ENCODE measurements around the gene C9orf153. TPM values are rescaled to one million over a fixed set of nuclear protein-coding genes. Genes with fewer than 3 reads are reported as not detected.

Gene C9orf153
- total RNA-seq, 3 donors from 2014 or later = 0.18 to 0.73 TPM; not detected in 1

- H3K9me3 Mint-ChIP-seq = no peaks in the 10 kb centered on the region
- ATAC-seq = no peak
- H3K4me1 Mint-ChIP-seq (ENCODE audit: low read depth) = peaks cover 44% of the 10 kb centered on the region
These were observed 22.2 kb upstream of the C9orf153 start for GRCh38 chr9:86281593-86282076.

GRCh38 chr9:86280580-86280979 lies 21.1 kb upstream of the C9orf153 start:
- no peaks in the 10 kb centered on the region for H3K27me3 Mint-ChIP-seq (ENCODE audit: low read depth)
- H3K36me3 Mint-ChIP-seq (ENCODE audit: insufficient read depth) = peaks cover 17% of the 10 kb centered on the region
- DNase-seq (no peak), ATAC-seq (no peak)
- H3K4me1 Mint-ChIP-seq (ENCODE audit: low read depth) = peaks cover 44% of the 10 kb centered on the region
- peak overlapping the region; percentile 88 for H3K4me3 Mint-ChIP-seq
- H3K9me3 Mint-ChIP-seq = no peaks in the 10 kb centered on the region

More at GRCh38 chr9:86281593-86282076, 22.2 kb upstream of the C9orf153 start:
- DNase-seq = no peak
- Mint-ChIP-seq H3K27me3 (ENCODE audit: low read depth) (no peaks in the 10 kb centered on the region), H3K36me3 (ENCODE audit: insufficient read depth) (peaks cover 17% of the 10 kb centered on the region), H3K4me3 (peak overlapping the region; percentile 88)

- Mint-ChIP-seq H3K36me3 (ENCODE audit: insufficient read depth) (peaks cover 17% of the 10 kb centered on the region), H3K9me3 (no peaks in the 10 kb centered on the region), H3K27me3 (ENCODE audit: low read depth) (no peaks in the 10 kb centered on the region), H3K4me1 (ENCODE audit: low read depth) (peaks cover 44% of the 10 kb centered on the region), H3K4me3 (peak overlapping the region; percentile 54)
- DNase-seq (no peak), ATAC-seq (no peak)
These were observed 20.4 kb upstream of the C9orf153 start for GRCh38 chr9:86279839-86280238.

GRCh38 chr9:86277072-86277471 lies 17.6 kb upstream of the C9orf153 start:
- Mint-ChIP-seq H3K4me3 (no peak overlapping the region), H3K36me3 (ENCODE audit: insufficient read depth) (peaks cover 36% of the 10 kb centered on the region), H3K9me3 (no peaks in the 10 kb centered on the region), H3K4me1 (ENCODE audit: low read depth) (peaks cover 36% of the 10 kb centered on the region), H3K27me3 (ENCODE audit: low read depth) (no peaks in the 10 kb centered on the region)
- ATAC-seq (no peak), DNase-seq (no peak)

GRCh38 chr9:86275962-86276361 lies 16.5 kb upstream of the C9orf153 start:
- no peak overlapping the region for H3K4me3 Mint-ChIP-seq
- H3K4me1 Mint-ChIP-seq (ENCODE audit: low read depth) = peaks cover 30% of the 10 kb centered on the region

GRCh38 chr9:86274821-86275643 lies 15.6 kb upstream of the C9orf153 start:
- no peak overlapping the region for H3K4me3 Mint-ChIP-seq
- peaks cover 43% of the 10 kb centered on the region for H3K36me3 Mint-ChIP-seq (ENCODE audit: insufficient read depth)
- ATAC-seq (no peak), DNase-seq (no peak)
- peaks cover 24% of the 10 kb centered on the region for H3K4me1 Mint-ChIP-seq (ENCODE audit: low read depth)
- no peaks in the 10 kb centered on the region for H3K9me3 Mint-ChIP-seq
- no peaks in the 10 kb centered on the region for H3K27me3 Mint-ChIP-seq (ENCODE audit: low read depth)

More at GRCh38 chr9:86275962-86276361, 16.5 kb upstream of the C9orf153 start:
- DNase-seq (no peak), ATAC-seq (no peak)
- Mint-ChIP-seq H3K27me3 (ENCODE audit: low read depth) (no peaks in the 10 kb centered on the region), H3K9me3 (no peaks in the 10 kb centered on the region), H3K36me3 (ENCODE audit: insufficient read depth) (peaks cover 43% of the 10 kb centered on the region)

GRCh38 chr9:86272221-86272620 lies 12.8 kb upstream of the C9orf153 start:
- Mint-ChIP-seq H3K4me3 (no peak overlapping the region), H3K9me3 (no peaks in the 10 kb centered on the region), H3K4me1 (ENCODE audit: low read depth) (peaks cover 4% of the 10 kb centered on the region), H3K27me3 (ENCODE audit: low read depth) (no peaks in the 10 kb centered on the region), H3K36me3 (ENCODE audit: insufficient read depth) (peaks cover 34% of the 10 kb centered on the region)
- ATAC-seq = no peak
- no peak for DNase-seq

GRCh38 chr9:86263876-86264275 lies 4.4 kb upstream of the C9orf153 start:
- Mint-ChIP-seq H3K4me1 (ENCODE audit: low read depth) (no peaks in the 10 kb centered on the region), H3K4me3 (no peak overlapping the region), H3K36me3 (ENCODE audit: insufficient read depth) (peaks cover 28% of the 10 kb centered on the region), H3K27me3 (ENCODE audit: low read depth) (no peaks in the 10 kb centered on the region), H3K9me3 (no peaks in the 10 kb centered on the region)
- no peak for ATAC-seq
- DNase-seq = no peak

- no peaks in the 10 kb centered on the region for H3K27me3 Mint-ChIP-seq (ENCODE audit: low read depth)
- H3K36me3 Mint-ChIP-seq (ENCODE audit: insufficient read depth) = peaks cover 27% of the 10 kb centered on the region
- no peaks in the 10 kb centered on the region for H3K9me3 Mint-ChIP-seq
- no peak for ATAC-seq
- no peak for DNase-seq
- H3K4me1 Mint-ChIP-seq (ENCODE audit: low read depth) = no peaks in the 10 kb centered on the region
- H3K4me3 Mint-ChIP-seq = no peak overlapping the region
These were observed 3.0 kb upstream of the C9orf153 start for GRCh38 chr9:86262492-86262891.

GRCh38 chr9:86257391-86257790 lies 2.1 kb downstream of the C9orf153 start:
- no peak for ATAC-seq
- no peak overlapping the region for H3K4me3 Mint-ChIP-seq
- H3K9me3 Mint-ChIP-seq = no peaks in the 10 kb centered on the region
- no peaks in the 10 kb centered on the region for H3K27me3 Mint-ChIP-seq (ENCODE audit: low read depth)
- no peak for DNase-seq
- H3K4me1 Mint-ChIP-seq (ENCODE audit: low read depth) = no peaks in the 10 kb centered on the region
- peaks cover 2% of the 10 kb centered on the region for H3K36me3 Mint-ChIP-seq (ENCODE audit: insufficient read depth)

- H3K4me3 Mint-ChIP-seq = no peak overlapping the region
- peaks cover 1% of the 10 kb centered on the region for H3K36me3 Mint-ChIP-seq (ENCODE audit: insufficient read depth)
- H3K9me3 Mint-ChIP-seq = no peaks in the 10 kb centered on the region
- ATAC-seq = no peak
- no peaks in the 10 kb centered on the region for H3K27me3 Mint-ChIP-seq (ENCODE audit: low read depth)
- no peaks in the 10 kb centered on the region for H3K4me1 Mint-ChIP-seq (ENCODE audit: low read depth)
- no peak for DNase-seq
These were observed 2.8 kb downstream of the C9orf153 start for GRCh38 chr9:86256653-86257052.

GRCh38 chr9:86253577-86253976 lies 5.9 kb downstream of the C9orf153 start:
- ATAC-seq = no peak
- DNase-seq = no peak
- H3K4me1 Mint-ChIP-seq (ENCODE audit: low read depth) = no peaks in the 10 kb centered on the region
- H3K9me3 Mint-ChIP-seq = no peaks in the 10 kb centered on the region
- no peak overlapping the region for H3K4me3 Mint-ChIP-seq
- no peaks in the 10 kb centered on the region for H3K27me3 Mint-ChIP-seq (ENCODE audit: low read depth)
- H3K36me3 Mint-ChIP-seq (ENCODE audit: insufficient read depth) = no peaks in the 10 kb centered on the region

GRCh38 chr9:86252870-86253269 lies 6.6 kb downstream of the C9orf153 start:
- H3K4me3 Mint-ChIP-seq = no peak overlapping the region
- H3K27me3 Mint-ChIP-seq (ENCODE audit: low read depth) = peaks cover under 1% of the 10 kb centered on the region
- no peaks in the 10 kb centered on the region for H3K9me3 Mint-ChIP-seq
- ATAC-seq (no peak), DNase-seq (no peak)
- no peaks in the 10 kb centered on the region for H3K4me1 Mint-ChIP-seq (ENCODE audit: low read depth)
- no peaks in the 10 kb centered on the region for H3K36me3 Mint-ChIP-seq (ENCODE audit: insufficient read depth)

- Mint-ChIP-seq H3K4me1 (ENCODE audit: low read depth) (no peaks in the 10 kb centered on the region), H3K4me3 (no peak overlapping the region), H3K27me3 (ENCODE audit: low read depth) (peaks cover 9% of the 10 kb centered on the region), H3K36me3 (ENCODE audit: insufficient read depth) (no peaks in the 10 kb centered on the region), H3K9me3 (no peaks in the 10 kb centered on the region)
- DNase-seq = no peak
- ATAC-seq = no peak
These were observed 9.3 kb downstream of the C9orf153 start for GRCh38 chr9:86250123-86250522.

- ATAC-seq = no peak
- H3K4me3 Mint-ChIP-seq = no peak overlapping the region
- no peaks in the 10 kb centered on the region for H3K36me3 Mint-ChIP-seq (ENCODE audit: insufficient read depth)
- H3K27me3 Mint-ChIP-seq (ENCODE audit: low read depth) = peaks cover 9% of the 10 kb centered on the region
- no peak for DNase-seq
- H3K4me1 Mint-ChIP-seq (ENCODE audit: low read depth) = no peaks in the 10 kb centered on the region
- no peaks in the 10 kb centered on the region for H3K9me3 Mint-ChIP-seq
These were observed 10.7 kb downstream of the C9orf153 start for GRCh38 chr9:86248746-86249145.

All from activated T-cell treated with anti-CD3 and anti-CD28 coated beads, Interleukin-2, amount 50 U/mL, for 4 hours (primary cell).